DOHH2 (cell line): ENCODE results near the gene SP140.

Source experiments
- CTCF ChIP-seq: fragments of 200-600 bp; sonication (generic); IDR thresholded peaks from one replicate; pipeline ENCODE4 v1.5.1; 2014; ENCODE audit warnings: antibody characterized with exemption, mild to moderate bottlenecking, low read depth, low read length; ENCODE audit not compliant: poor library complexity, severe bottlenecking
- EZH2phosphoT487 ChIP-seq: fragments of 200-600 bp; sonication (generic); IDR thresholded peaks from 2 replicates; pipeline ENCODE4 v1.6.1; 2017; ENCODE audit warnings: borderline replicate concordance, mild to moderate bottlenecking, antibody characterized with exemption, low read length, moderate library complexity, mixed read lengths

DNA sequence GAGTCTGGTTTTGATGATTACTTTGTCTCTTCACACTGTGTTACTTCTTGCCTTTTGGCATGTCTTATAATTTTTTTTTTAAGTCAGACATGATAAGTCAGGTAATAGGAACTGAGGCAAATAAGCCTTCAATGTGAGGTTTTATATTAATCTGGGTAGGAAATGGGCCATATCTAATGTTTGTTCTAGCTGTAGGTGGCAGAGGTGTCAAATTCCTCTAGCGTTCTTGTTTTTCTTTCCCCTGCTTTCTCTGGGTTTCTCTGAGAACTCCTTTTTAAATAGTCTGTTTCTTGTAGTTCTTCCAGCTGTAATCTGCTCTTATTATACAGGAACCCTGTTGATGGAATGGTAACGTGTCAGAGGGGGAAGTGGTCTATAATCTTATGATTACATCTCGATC lies 5.7 kb downstream of the SP140 start:
- no peak for TF ChIP-seq CTCF
- TF ChIP-seq EZH2phosphoT487 = no peak
